Smooth muscle cell (in vitro differentiated cells): ENCODE data around the gene HS3ST2. TPM values are rescaled to one million over a fixed set of nuclear protein-coding genes. Genes with fewer than 3 reads are reported as not detected.
A peak's percentile ranks its signal among the peaks of the same experiment; 100 is the strongest.

ENCODE experiments used
- DNase-seq: peaks from one replicate; lab custom pipeline; 2025; ENCODE audit not compliant: unreplicated experiment; lab: John Stamatoyannopoulos, UW
- H2AFZ ChIP-seq: fragments of 200-600 bp; sonication (generic); 2 replicates; pipeline ENCODE4 v1.6.0; 2016; ENCODE audit warnings: antibody characterized with exemption, low read depth, mild to moderate bottlenecking
- H3F3A ChIP-seq: fragments of 200-600 bp; sonication (generic); 2 replicates; pipeline ENCODE4 v1.6.0; 2017; ENCODE audit warnings: antibody characterized with exemption, low read depth
- H3K27ac ChIP-seq: fragments of 200-600 bp; sonication (generic); 2 replicates; pipeline ENCODE4 v1.5.1; 2016; ENCODE audit warnings: low read depth, mild to moderate bottlenecking
- H3K27me3 ChIP-seq: fragments of 200-600 bp; sonication (generic); 2 replicates; pipeline ENCODE4 v1.6.1; 2016; ENCODE audit warnings: low read depth, mild to moderate bottlenecking
- H3K36me3 ChIP-seq: fragments of 200-600 bp; sonication (generic); 2 replicates; pipeline ENCODE4 v1.5.1; 2016; ENCODE audit warnings: low read depth
- H3K4me1 ChIP-seq: fragments of 200-600 bp; sonication (generic); 2 replicates; pipeline ENCODE4 v1.5.1; 2016; ENCODE audit warnings: low read depth
- H3K4me2 ChIP-seq: fragments of 200-600 bp; sonication (generic); 2 replicates; pipeline ENCODE4 v1.6.0; 2016; ENCODE audit warnings: mild to moderate bottlenecking
- H3K4me3 ChIP-seq: fragments of 200-600 bp; sonication (generic); 2 replicates; pipeline ENCODE4 v1.5.1; 2016; ENCODE audit warnings: mild to moderate bottlenecking
- H3K79me2 ChIP-seq: fragments of 200-600 bp; sonication (generic); 2 replicates; pipeline ENCODE4 v1.6.0; 2016; ENCODE audit warnings: low read depth, mild to moderate bottlenecking
- H3K9ac ChIP-seq: fragments of 200-600 bp; sonication (generic); 2 replicates; pipeline ENCODE4 v1.6.0; 2016; ENCODE audit warnings: low read depth
- H3K9me3 ChIP-seq: fragments of 200-600 bp; sonication (generic); replicated peaks from 2 replicates; pipeline ENCODE4 v1.5.1; 2016; ENCODE audit warnings: low read depth
- H4K20me1 ChIP-seq: fragments of 200-600 bp; sonication (generic); 2 replicates; pipeline ENCODE4 v1.6.0; 2016; ENCODE audit warnings: low read depth
- CTCF ChIP-seq: fragments of 200-600 bp; sonication (generic); IDR thresholded peaks from 2 replicates; pipeline ENCODE4 v1.5.1; 2017; ENCODE audit warnings: borderline replicate concordance, mild to moderate bottlenecking, antibody characterized with exemption; ENCODE audit not compliant: insufficient read depth, poor library complexity, severe bottlenecking
- WGBS: methylation state at CpG from one replicate; pipeline ENCODE4 v1.1.7; 2016; ENCODE audit warnings: low lambda C conversion rate; 5-methylcytosine and 5-hydroxymethylcytosine counted together
- polyA plus RNA-seq: library from polyadenylated mRNA; unstranded; fragments of >200 nt; fragmentation: Nextera tagmentation; extraction: Ambion mirVana; gene quantifications from 2 replicates; pipeline ENCODE4 v1.2.1, GENCODE V29; 2016
- total RNA-seq: library from RNA; depleted of rRNA; stranded (reverse); fragments of >200 nt; gene quantifications from 2 replicates; pipeline ENCODE4 v1.2.3, GENCODE V29; 2014

Gene HS3ST2
- total and polyA plus RNA-seq, 2 experiments from 2014 or later = not detected

DNA sequence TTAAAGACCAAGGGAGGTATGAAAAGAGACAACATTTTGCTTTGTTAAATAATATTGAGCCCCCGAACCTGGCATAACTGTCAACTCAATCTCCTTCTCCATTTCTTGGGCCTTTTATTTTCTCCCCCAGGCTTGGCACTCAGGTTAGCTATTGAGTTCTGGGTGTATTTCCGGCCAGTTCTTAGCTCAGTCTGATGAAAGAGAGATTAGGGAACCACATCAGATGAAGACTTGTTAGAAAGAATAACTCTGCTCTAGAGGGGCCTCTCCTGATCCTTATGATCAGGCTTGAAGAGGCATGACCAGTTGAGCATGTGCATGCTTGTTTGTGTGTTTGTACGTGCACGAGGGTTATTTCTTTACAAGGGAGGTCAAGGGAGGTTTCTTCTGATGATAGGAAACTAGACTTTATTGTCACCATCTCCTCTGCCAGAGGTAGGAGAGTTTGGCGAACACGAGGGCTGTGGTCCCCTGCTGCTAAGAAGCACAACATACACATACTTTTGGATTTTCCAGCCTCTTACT lies 29.2 kb upstream of the HS3ST2 start:
- Histone ChIP-seq H3K4me1 (peaks cover 15% of the 10 kb centered on the region), H3K4me3 (no peak overlapping the region), H3K27me3 (no peaks in the 10 kb centered on the region), H3K9ac (no peak overlapping the region), H3K27ac (no peak overlapping the region), H4K20me1 (no peaks in the 10 kb centered on the region), H3F3A (peaks cover 15% of the 10 kb centered on the region), H3K4me2 (no peak overlapping the region), H3K36me3 (no peaks in the 10 kb centered on the region), H3K79me2 (no peaks in the 10 kb centered on the region), H3K9me3 (no peaks in the 10 kb centered on the region), H2AFZ (no peak overlapping the region)
- DNase-seq = no peak
- WGBS = 73% methylated on average over 6 of the region's 6 CpGs
- TF ChIP-seq CTCF = no peak

DNA sequence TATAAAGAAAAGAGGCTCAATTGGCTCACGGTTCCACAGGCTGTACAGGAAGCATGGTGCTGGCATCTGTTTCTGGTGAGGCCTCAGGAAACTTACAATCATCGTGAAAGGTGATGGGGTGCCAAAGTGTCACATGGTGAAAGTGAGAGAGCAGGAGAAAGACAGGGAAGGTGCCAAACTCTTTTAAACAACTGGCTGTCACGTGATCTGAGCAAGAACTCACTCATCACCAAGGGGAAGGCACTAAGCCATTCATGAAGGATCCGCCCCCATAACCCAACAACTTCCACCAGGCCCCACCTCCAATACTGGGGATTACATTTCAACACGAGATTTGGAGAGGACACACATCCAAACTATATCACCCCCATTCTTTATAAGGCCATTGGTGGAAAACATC lies 28.4 kb upstream of the HS3ST2 start:
- no peaks in the 10 kb centered on the region for H3K79me2 ChIP-seq
- DNase-seq = no peak
- H2AFZ ChIP-seq = no peak overlapping the region
- no peaks in the 10 kb centered on the region for H3K27me3 ChIP-seq
- no peaks in the 10 kb centered on the region for H3K9me3 ChIP-seq
- H3K4me3 ChIP-seq = no peak overlapping the region
- H3F3A ChIP-seq = peaks cover 15% of the 10 kb centered on the region
- H3K4me2 ChIP-seq = no peak overlapping the region
- H3K36me3 ChIP-seq = no peaks in the 10 kb centered on the region
- H3K27ac ChIP-seq = no peak overlapping the region
- 85% methylated on average over 5 of the region's 5 CpGs for WGBS
- peaks cover 15% of the 10 kb centered on the region for H3K4me1 ChIP-seq
- no peak for TF ChIP-seq CTCF
- H4K20me1 ChIP-seq = no peaks in the 10 kb centered on the region
- H3K9ac ChIP-seq = no peak overlapping the region

- peaks cover 15% of the 10 kb centered on the region for H3F3A ChIP-seq
- peaks cover 15% of the 10 kb centered on the region for H3K4me1 ChIP-seq
- no peak overlapping the region for H3K4me3 ChIP-seq
- H3K36me3 ChIP-seq = no peaks in the 10 kb centered on the region
- H3K27me3 ChIP-seq = no peaks in the 10 kb centered on the region
- no peaks in the 10 kb centered on the region for H4K20me1 ChIP-seq
- no peaks in the 10 kb centered on the region for H3K79me2 ChIP-seq
- no peak for TF ChIP-seq CTCF
- H2AFZ ChIP-seq = no peak overlapping the region
- no peaks in the 10 kb centered on the region for H3K9me3 ChIP-seq
- DNase-seq = no peak
- WGBS = 82% methylated on average over 2 of the region's 2 CpGs
- H3K9ac ChIP-seq = no peak overlapping the region
- peak overlapping the region; percentile 78 for H3K27ac ChIP-seq
- H3K4me2 ChIP-seq = peak overlapping the region; percentile 40
Measured at GRCh38 chr16:22786284-22786683, 27.7 kb upstream of the HS3ST2 start.

DNA sequence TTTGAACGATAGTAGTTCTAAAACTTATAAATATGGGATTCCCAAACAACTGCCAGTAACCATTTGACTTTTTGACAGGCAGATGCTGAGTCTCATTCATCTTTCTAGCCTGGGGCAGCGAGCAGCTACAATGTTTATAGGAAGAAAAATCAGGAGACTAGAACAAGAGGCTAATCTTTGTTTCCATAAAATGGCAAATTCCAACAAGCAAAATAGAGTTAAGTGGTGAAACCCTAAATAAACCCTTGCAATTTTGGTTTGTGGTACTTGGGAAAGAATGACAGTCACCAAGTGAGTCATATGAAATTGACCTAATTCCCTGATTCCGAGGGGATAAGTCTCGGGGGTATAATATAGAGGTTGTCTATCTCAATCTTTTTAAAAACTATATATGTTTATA lies 27.3 kb upstream of the HS3ST2 start:
- no peak for TF ChIP-seq CTCF
- peak overlapping the region; percentile 78 for H3K27ac ChIP-seq
- no peak overlapping the region for H2AFZ ChIP-seq
- no peak overlapping the region for H3K4me3 ChIP-seq
- no peaks in the 10 kb centered on the region for H3K36me3 ChIP-seq
- no peaks in the 10 kb centered on the region for H3K79me2 ChIP-seq
- H3K4me1 ChIP-seq = peaks cover 15% of the 10 kb centered on the region
- no peak for DNase-seq
- no peaks in the 10 kb centered on the region for H3K27me3 ChIP-seq
- H3F3A ChIP-seq = peaks cover 15% of the 10 kb centered on the region
- no peaks in the 10 kb centered on the region for H3K9me3 ChIP-seq
- no peaks in the 10 kb centered on the region for H4K20me1 ChIP-seq
- WGBS = 50% methylated on average over 4 of the region's 4 CpGs
- H3K9ac ChIP-seq = no peak overlapping the region
- H3K4me2 ChIP-seq = peak overlapping the region; percentile 40
